Epidermal melanocyte (primary cell): Measurements from ENCODE around the gene R3HDML.

Source experiments
- DNase-seq: peaks from one replicate; pipeline ENCODE4 v3.0.0; 2011; ENCODE audit warnings: low spot score; ENCODE audit not compliant: insufficient read length

Gene R3HDML

GRCh38 chr20:44361021-44361420 lies 24.2 kb downstream of the R3HDML start:
- DNase-seq, result no peak

GRCh38 chr20:44362466-44362940 lies 25.7 kb downstream of the R3HDML start:
- DNase-seq, result peak; percentile 7

GRCh38 chr20:44364068-44364467 lies 27.2 kb downstream of the R3HDML start:
- no peak for DNase-seq

GRCh38 chr20:44364780-44365179 lies 27.9 kb downstream of the R3HDML start:
- DNase-seq, result no peak

GRCh38 chr20:44367746-44368145 lies 30.9 kb downstream of the R3HDML start:
- DNase-seq, result no peak

GRCh38 chr20:44370639-44371218 lies 33.9 kb downstream of the R3HDML start:
- peak; percentile 0 for DNase-seq

GRCh38 chr20:44382641-44383040 lies 45.8 kb downstream of the R3HDML start:
- no peak for DNase-seq

- no peak for DNase-seq
Measured at GRCh38 chr20:44384423-44385027, 47.7 kb downstream of the R3HDML start.

GRCh38 chr20:44388466-44389023 lies 51.7 kb downstream of the R3HDML start:
- DNase-seq, result peak; percentile 61

- no peak for DNase-seq
Measured at GRCh38 chr20:44389871-44390270, 53.0 kb downstream of the R3HDML start.

- no peak for DNase-seq
Measured at GRCh38 chr20:44390280-44390679, 53.4 kb downstream of the R3HDML start.

GRCh38 chr20:44392088-44392775 lies 55.4 kb downstream of the R3HDML start:
- DNase-seq, result no peak

GRCh38 chr20:44392776-44393607 lies 56.1 kb downstream of the R3HDML start:
- DNase-seq, result no peak

- DNase-seq, result no peak
Measured at GRCh38 chr20:44393608-44394451, 57.0 kb downstream of the R3HDML start.

- DNase-seq, result no peak
Measured at GRCh38 chr20:44394452-44394701, 57.5 kb downstream of the R3HDML start.

GRCh38 chr20:44394702-44395460 lies 58.0 kb downstream of the R3HDML start:
- DNase-seq, result no peak

GRCh38 chr20:44395461-44396340 lies 58.9 kb downstream of the R3HDML start:
- no peak for DNase-seq

GRCh38 chr20:44396369-44397130 lies 59.7 kb downstream of the R3HDML start:
- no peak for DNase-seq
